NCI-H526 treated with DMSO at 0.1 percent for 48 hours (cell line): Measurements from ENCODE around the gene KCNQ2.
A peak's percentile ranks its signal among the peaks of the same experiment; 100 is the strongest.

Experiments used
- DNase-seq: peaks from one replicate; lab custom pipeline; 2025; lab: John Stamatoyannopoulos, UW

Gene KCNQ2

GRCh38 chr20:63454731-63455567, 17.5 kb downstream of the KCNQ2 start:
- DNase-seq, result peak; percentile 27

- no peak for DNase-seq
Measured at GRCh38 chr20:63452821-63453523, 19.5 kb downstream of the KCNQ2 start.

- no peak for DNase-seq
Measured at GRCh38 chr20:63452341-63452740, 20.1 kb downstream of the KCNQ2 start.

GRCh38 chr20:63451821-63452220, 20.6 kb downstream of the KCNQ2 start:
- no peak for DNase-seq

GRCh38 chr20:63449796-63450730, 22.4 kb downstream of the KCNQ2 start:
- no peak for DNase-seq

- no peak for DNase-seq
Measured at GRCh38 chr20:63449025-63449424, 23.4 kb downstream of the KCNQ2 start.

GRCh38 chr20:63448031-63448430, 24.4 kb downstream of the KCNQ2 start:
- DNase-seq, result peak; percentile 62

GRCh38 chr20:63447320-63447719, 25.1 kb downstream of the KCNQ2 start:
- no peak for DNase-seq

- no peak for DNase-seq
Measured at GRCh38 chr20:63446216-63447024, 26.0 kb downstream of the KCNQ2 start.

GRCh38 chr20:63445075-63445734, 27.2 kb downstream of the KCNQ2 start:
- no peak for DNase-seq

GRCh38 chr20:63444548-63444947, 27.9 kb downstream of the KCNQ2 start:
- DNase-seq, result no peak

GRCh38 chr20:63443606-63444395, 28.7 kb downstream of the KCNQ2 start:
- DNase-seq, result no peak

GRCh38 chr20:63442100-63442493, 30.4 kb downstream of the KCNQ2 start:
- peak; percentile 11 for DNase-seq

- no peak for DNase-seq
Measured at GRCh38 chr20:63441136-63442099, 31.0 kb downstream of the KCNQ2 start.

- DNase-seq, result no peak
Measured at GRCh38 chr20:63440366-63440955, 32.0 kb downstream of the KCNQ2 start.

GRCh38 chr20:63439866-63440265, 32.6 kb downstream of the KCNQ2 start:
- no peak for DNase-seq

GRCh38 chr20:63438121-63438520, 34.3 kb downstream of the KCNQ2 start:
- no peak for DNase-seq

- no peak for DNase-seq
Measured at GRCh38 chr20:63435552-63435951, 36.9 kb downstream of the KCNQ2 start.
